PC-3 (cell line): ENCODE results near the gene ABHD16A. TPM values are rescaled to one million over a fixed set of nuclear protein-coding genes. Genes with fewer than 3 reads are reported as not detected.

Experiments
- ATAC-seq: fragments of 200-7000 bp; cut with Tn5 transposase; 2 replicates; pipeline ENCODE4 v1.9.1; 2020; ENCODE audit warnings: mild to moderate bottlenecking, moderate library complexity
- BruUV-seq: library from RNA; stranded (reverse); fragments of 400-500 nt; replicated peaks from 2 replicates; lab custom pipeline; 2021; lab: Mats Ljungman, UMichigan
- CTCF ChIA-PET: fragments of 300-600 bp; sonication (Branson Sonifier 250); formaldehyde crosslinking; loops from one replicate; lab custom pipeline; 2022; ENCODE audit warnings: antibody characterized with exemption; lab: Charles Lee
- POLR2A ChIA-PET: fragments of 300-600 bp; sonication (Branson Sonifier 250); formaldehyde crosslinking; loops from one replicate; lab custom pipeline; 2022; ENCODE audit warnings: antibody characterized with exemption; ENCODE audit not compliant: unreplicated experiment; lab: Charles Lee
- DNase-seq: peaks from one replicate; pipeline ENCODE4 v3.0.0-alpha.2; 2015
- H2AFZ ChIP-seq: fragments of 300-600 bp; sonication (generic); 2 replicates; pipeline ENCODE4 v1.6.0; 2016; ENCODE audit warnings: antibody characterized with exemption, low read length
- H3F3A ChIP-seq: fragments of 300-600 bp; sonication (generic); one replicate; pipeline ENCODE4 v1.6.0; 2017; ENCODE audit warnings: antibody characterized with exemption, low read length, control low read depth, mild to moderate bottlenecking; ENCODE audit not compliant: unreplicated experiment
- H3K27ac ChIP-seq: fragments of 300-600 bp; sonication (generic); 2 replicates; pipeline ENCODE4 v1.5.1; 2016; ENCODE audit warnings: mild to moderate bottlenecking, low read length
- H3K27me3 ChIP-seq: fragments of 300-600 bp; sonication (generic); 2 replicates; pipeline ENCODE4 v1.6.1; 2016; ENCODE audit warnings: low read length, mixed read lengths
- H3K36me3 ChIP-seq: fragments of 300-600 bp; sonication (generic); 2 replicates; pipeline ENCODE4 v1.6.1; 2016; ENCODE audit warnings: low read depth, mixed run types, low read length, mixed read lengths
- H3K4me1 ChIP-seq: fragments of 300-600 bp; sonication (generic); 2 replicates; pipeline ENCODE4 v1.5.1; 2016; ENCODE audit warnings: low read length; ENCODE audit not compliant: insufficient read depth
- H3K4me2 ChIP-seq: fragments of 300-600 bp; sonication (generic); 2 replicates; pipeline ENCODE4 v1.6.0; 2016; ENCODE audit warnings: low read length
- H3K4me3 ChIP-seq: fragments of 300-600 bp; sonication (generic); 2 replicates; pipeline ENCODE4 v1.5.1; 2016; ENCODE audit warnings: mild to moderate bottlenecking, low read length, mixed read lengths
- H3K79me2 ChIP-seq: fragments of 300-600 bp; sonication (generic); 2 replicates; pipeline ENCODE4 v1.6.1; 2017; ENCODE audit warnings: low read length, mixed read lengths
- H3K9ac ChIP-seq: fragments of 300-600 bp; sonication (generic); 2 replicates; pipeline ENCODE4 v1.6.0; 2016; ENCODE audit warnings: mild to moderate bottlenecking, low read length
- H3K9me2 ChIP-seq: fragments of 300-600 bp; sonication (generic); replicated peaks from 2 replicates; pipeline ENCODE4 v1.6.1; 2016; ENCODE audit warnings: mixed run types, low read length, mixed read lengths
- H3K9me3 ChIP-seq: fragments of 300-600 bp; sonication (generic); 2 replicates; pipeline ENCODE4 v1.6.1; 2016; ENCODE audit warnings: low read length, mixed read lengths
- H4K20me1 ChIP-seq: fragments of 300-600 bp; sonication (generic); 2 replicates; pipeline ENCODE4 v1.6.1; 2016; ENCODE audit warnings: low read length, mixed read lengths
- CTCF ChIP-seq: fragments of 300-600 bp; sonication (generic); conservative IDR thresholded peaks from 2 replicates; pipeline ENCODE4 v1.5.1; 2017; ENCODE audit warnings: antibody characterized with exemption, low read depth, mild to moderate bottlenecking, low read length
- EZH2 ChIP-seq: fragments of 300-600 bp; sonication (generic); IDR thresholded peaks from one replicate; pipeline ENCODE4 v1.6.1; 2017; ENCODE audit warnings: antibody characterized with exemption, mild to moderate bottlenecking, low read length; ENCODE audit not compliant: unreplicated experiment
- EZH2phosphoT487 ChIP-seq: fragments of 300-600 bp; sonication (generic); IDR thresholded peaks from 2 replicates; pipeline ENCODE4 v1.6.1; 2018; ENCODE audit warnings: mild to moderate bottlenecking, antibody characterized with exemption, low read length, borderline replicate concordance
- intact Hi-C: fragments of 100-400 bp; cut with micrococcal nuclease; formaldehyde crosslinking; loops from 2 replicates; pipeline ENCODE4 v1.9.0; 2023
- total RNA-seq: library from RNA; depleted of rRNA; stranded (reverse); fragments of >200 nt; gene quantifications from 2 replicates; pipeline ENCODE4 v1.2.3, GENCODE V29; 2014

The ABHD16A gene
- total RNA-seq, 1 experiment from 2014 or later: 52.0 TPM

- Histone ChIP-seq H3K79me2 (peaks cover 25% of the 10 kb centered on the region), H3F3A (no peaks in the 10 kb centered on the region), H3K4me1 (peaks cover 10% of the 10 kb centered on the region), H3K9me2 (no peaks in the 10 kb centered on the region), H3K36me3 (peaks cover 3% of the 10 kb centered on the region; the same call in 1 of the 2 replicates), H3K4me3 (peak overlapping the region; percentile 85; the same call in 1 of the 2 replicates), H3K27ac (no peak overlapping the region), H4K20me1 (no peaks in the 10 kb centered on the region), H3K4me2 (peak overlapping the region; percentile 95; the same call in 1 of the 2 replicates), H3K9ac (no peak overlapping the region), H3K27me3 (no peaks in the 10 kb centered on the region), H2AFZ (no peak overlapping the region), H3K9me3 (no peaks in the 10 kb centered on the region)
- ChIA-PET POLR2A (interaction anchor here (0.6 kb wide), 1 partner anchor 1090 kb away, joined by 5 read pairs; no protein-coding TSS in a partner anchor), CTCF (no interaction called here)
- TF ChIP-seq EZH2: no peak
- no peak for TF ChIP-seq EZH2phosphoT487
- no peak for TF ChIP-seq CTCF
- intact Hi-C loops: no loop called here
- BruUV-seq: no TSS peak
- no peak for DNase-seq
- no peak for ATAC-seq
Observed at GRCh38 chr6:31700740-31701401, 2.3 kb downstream of the ABHD16A start.

- Histone ChIP-seq H3K4me2 (no peak overlapping the region), H3K79me2 (peaks cover 20% of the 10 kb centered on the region), H3K9me3 (no peaks in the 10 kb centered on the region), H3K4me1 (peaks cover 10% of the 10 kb centered on the region), H3K9me2 (no peaks in the 10 kb centered on the region), H3K27me3 (no peaks in the 10 kb centered on the region), H3K4me3 (no peak overlapping the region), H3K27ac (no peak overlapping the region), H2AFZ (no peak overlapping the region), H3F3A (no peaks in the 10 kb centered on the region), H4K20me1 (no peaks in the 10 kb centered on the region), H3K9ac (no peak overlapping the region), H3K36me3 (peaks cover 3% of the 10 kb centered on the region; the same call in 1 of the 2 replicates)
- TF ChIP-seq EZH2: no peak
- intact Hi-C loops: no loop called here
- CTCF ChIA-PET: interaction anchor here (0.6 kb wide), 1 partner anchor 1268 kb away, joined by 3 read pairs; no protein-coding TSS in a partner anchor
- ATAC-seq: peak; percentile 25; the same call in 1 of the 2 replicates
- DNase-seq: no peak
- POLR2A ChIA-PET: no interaction called here
- BruUV-seq: no TSS peak
Observed at GRCh38 chr6:31697555-31697954, 5.6 kb downstream of the ABHD16A start.

GRCh38 chr6:31693535-31693934 lies 9.6 kb downstream of the ABHD16A start:
- Histone ChIP-seq H3K27ac (no peak overlapping the region), H2AFZ (no peak overlapping the region), H3F3A (no peaks in the 10 kb centered on the region), H4K20me1 (no peaks in the 10 kb centered on the region), H3K27me3 (no peaks in the 10 kb centered on the region), H3K79me2 (no peaks in the 10 kb centered on the region), H3K9ac (no peak overlapping the region), H3K36me3 (peaks cover 7% of the 10 kb centered on the region; the same call in 1 of the 2 replicates), H3K9me2 (no peaks in the 10 kb centered on the region), H3K9me3 (no peaks in the 10 kb centered on the region), H3K4me3 (no peak overlapping the region), H3K4me2 (no peak overlapping the region), H3K4me1 (0 out of 2 replicates have a peak, but pooled peaks cover 3% of the 10 kb centered on the region)
- ATAC-seq (no peak), DNase-seq (no peak)
- ChIA-PET POLR2A (no interaction called here), CTCF (no interaction called here)
- intact Hi-C loops: no loop called here
- BruUV-seq: no TSS peak
- no peak for TF ChIP-seq EZH2
- no peak for TF ChIP-seq EZH2phosphoT487
- no peak for TF ChIP-seq CTCF
